Endothelial cell of umbilical vein (primary cell): ENCODE results near the gene SENP8. TPM values are rescaled to one million over a fixed set of nuclear protein-coding genes. Genes with fewer than 3 reads are reported as not detected.

Experiments used
- BruUV-seq: library from RNA; stranded (reverse); fragments of 400-500 nt; replicated peaks from 2 replicates; lab custom pipeline; 2021; lab: Mats Ljungman, UMichigan
- CTCF ChIA-PET: fragments of 300-600, 350-600 bp; sonication (Branson Sonifier 250); formaldehyde crosslinking; loops from one replicate; lab custom pipeline; 2021; ENCODE audit warnings: antibody characterized with exemption, inconsistent platforms; lab: Charles Lee
- POLR2A ChIA-PET: fragments of 300-600, 350-600 bp; sonication (Branson Sonifier 250); formaldehyde crosslinking; loops from one replicate; lab custom pipeline; 2021; ENCODE audit warnings: antibody characterized with exemption, inconsistent platforms; lab: Charles Lee
- DNase-seq: peaks from one replicate; pipeline ENCODE4 v3.0.0-alpha.2; 2011; ENCODE audit warnings: low read depth, low spot score
- FAIRE-seq: peaks from 2 replicates; lab custom pipeline; 2011; peaks lifted over from hg19 to GRCh38; lab: Jason Lieb, UNC
- H2AFZ ChIP-seq: 2 replicates; pipeline ENCODE4 v1.6.0; 2012; ENCODE audit warnings: low read depth, low read length, control low read depth, inconsistent platforms
- H3K27ac ChIP-seq: 2 replicates; pipeline ENCODE4 v1.5.1; 2011; ENCODE audit warnings: low read depth, mild to moderate bottlenecking, control low read depth, low read length, moderate library complexity; ENCODE audit not compliant: insufficient read depth
- H3K27me3 ChIP-seq, 2 experiments: 2 replicates each; pipeline versions ENCODE4 v1.6.0 to v1.6.1; 2011; ENCODE audit warnings: low read length in 2 of 2, mixed read lengths in 1 of 2; ENCODE audit not compliant: control insufficient read depth in 2 of 2, insufficient read depth in 2 of 2
- H3K36me3 ChIP-seq, 2 experiments: 2 replicates in 1 of 2; 3 replicates in 1 of 2; pipeline ENCODE4 v1.5.1; 2011; ENCODE audit warnings: low read length in 2 of 2, mild to moderate bottlenecking in 1 of 2, moderate library complexity in 1 of 2; ENCODE audit not compliant: control insufficient read depth in 2 of 2, insufficient read depth in 2 of 2; ENCODE audit errors: extremely low read depth in 1 of 2
- H3K4me1 ChIP-seq: 3 replicates; pipeline ENCODE4 v1.5.1; 2011; ENCODE audit warnings: mild to moderate bottlenecking, low read length; ENCODE audit not compliant: control insufficient read depth, insufficient read depth; ENCODE audit errors: extremely low read depth
- H3K4me2 ChIP-seq: 2 replicates; pipeline ENCODE4 v1.6.1; 2011; ENCODE audit warnings: low read length, control low read depth, mixed read lengths; ENCODE audit not compliant: insufficient read depth
- H3K4me3 ChIP-seq, 3 experiments: fragments of 200-600 bp in 1 of 3; sonication (generic), shearing (Covaris generic) in 1 of 3; replicated peaks in 1 of 3; 2 replicates each; pipeline ENCODE4 v1.5.1; 2011 to 2016; ENCODE audit warnings: control low read depth in 3 of 3, low read length in 3 of 3, mild to moderate bottlenecking in 2 of 3, inconsistent platforms in 1 of 3, low read depth in 1 of 3, moderate library complexity in 1 of 3; ENCODE audit not compliant: insufficient read depth in 1 of 3
- H3K79me2 ChIP-seq: 2 replicates; pipeline ENCODE4 v1.6.0; 2012; ENCODE audit warnings: low read length, inconsistent platforms; ENCODE audit not compliant: control insufficient read depth, insufficient read depth
- H3K9ac ChIP-seq: replicated peaks from 2 replicates; pipeline ENCODE3; 2011; ENCODE audit warnings: low read length, control low read depth; ENCODE audit not compliant: insufficient read depth; ENCODE audit errors: extremely low read depth
- H3K9me1 ChIP-seq: replicated peaks from 3 replicates; pipeline ENCODE4 v1.6.0; 2011; ENCODE audit warnings: mild to moderate bottlenecking, low read length; ENCODE audit not compliant: control insufficient read depth, insufficient read depth; ENCODE audit errors: extremely low read depth
- H3K9me3 ChIP-seq: replicated peaks from 2 replicates; pipeline ENCODE4 v1.5.1; 2012; ENCODE audit warnings: low read length, inconsistent platforms; ENCODE audit not compliant: control insufficient read depth, insufficient read depth
- H4K20me1 ChIP-seq: replicated peaks from 2 replicates; pipeline ENCODE3; 2011; ENCODE audit warnings: mild to moderate bottlenecking, low read length; ENCODE audit not compliant: control insufficient read depth, insufficient read depth; ENCODE audit errors: extremely low read depth
- EZH2 ChIP-seq: IDR thresholded peaks from 2 replicates; pipeline ENCODE4 v1.6.1; 2012; ENCODE audit warnings: borderline replicate concordance, low read depth, mild to moderate bottlenecking, moderate library complexity, low read length, inconsistent platforms; ENCODE audit not compliant: severe bottlenecking
- FOS ChIP-seq: IDR thresholded peaks from 2 replicates; pipeline ENCODE4 v1.6.1; 2011; ENCODE audit warnings: mild to moderate bottlenecking, low read length, moderate library complexity, borderline replicate concordance; ENCODE audit not compliant: insufficient read depth
- GATA2 ChIP-seq: IDR thresholded peaks from 2 replicates; pipeline ENCODE4 v1.7.0; 2011; ENCODE audit warnings: low read depth, mild to moderate bottlenecking, moderate library complexity, mixed read lengths, low read length; ENCODE audit not compliant: insufficient read length, insufficient read depth
- JUN ChIP-seq: IDR thresholded peaks from 2 replicates; pipeline ENCODE4 v1.6.1; 2011; ENCODE audit warnings: borderline replicate concordance, low read depth; ENCODE audit not compliant: insufficient read length, insufficient read depth
- MAX ChIP-seq: IDR thresholded peaks from 2 replicates; pipeline ENCODE4 v1.6.1; 2011; ENCODE audit not compliant: insufficient read depth, insufficient read length
- MYC ChIP-seq: IDR thresholded peaks from one replicate; pipeline ENCODE4 v1.6.1; 2011; ENCODE audit warnings: mild to moderate bottlenecking, low read depth, low read length
- POLR2A ChIP-seq: IDR thresholded peaks from 2 replicates; pipeline ENCODE4 v1.6.1; 2012; ENCODE audit warnings: low read depth, mild to moderate bottlenecking, control low read depth, low read length
- POLR2AphosphoS5 ChIP-seq: IDR thresholded peaks from 2 replicates; pipeline ENCODE4 v1.6.1; 2012; ENCODE audit warnings: low read depth, mild to moderate bottlenecking, control low read depth, low read length, moderate library complexity; ENCODE audit not compliant: insufficient read depth
- dilution Hi-C: fragments of 300-500 bp; cut with MboI; formaldehyde crosslinking; loops from one replicate; pipeline ENCODE4 v1.15.0; 2019; ENCODE audit warnings: low sequenced_read_pairs; ENCODE audit not compliant: extremely low pct_ligation_motif_present
- intact Hi-C: fragments of 100-400 bp; cut with micrococcal nuclease; formaldehyde crosslinking; loops from one replicate; pipeline ENCODE4 v1.10.0; 2022
- polyA plus RNA-seq, 4 experiments: library from polyadenylated mRNA; depleted of rRNA in 3 of 4; stranded (reverse) in 3 of 4; unstranded in 1 of 4; fragments of >200 nt; gene quantifications; 2 replicates each; pipeline versions ENCODE4 v1.2.1 to v1.2.3, GENCODE V29; 2011 to 2012; ENCODE audit warnings: missing spikeins in 1 of 4
- total RNA-seq: library from RNA; stranded (reverse); gene quantifications from 2 replicates; pipeline ENCODE4 v1.2.3, GENCODE V29; 2021
- TF ChIP-seq, protein P1 (sequence below), 2 donors: IDR thresholded peaks; 1 replicate in 1 of 2; 2 replicates in 1 of 2; pipeline ENCODE4 v1.5.1; 2011; ENCODE audit warnings: low read length in 2 of 2, mild to moderate bottlenecking in 2 of 2, moderate library complexity in 2 of 2, control low read depth in 1 of 2, inconsistent platforms in 1 of 2, low read depth in 1 of 2; ENCODE audit not compliant: insufficient read depth in 1 of 2; ENCODE audit errors: extremely low read depth in 1 of 2

Gene SENP8
- total and polyA plus RNA-seq, 2 donors (not counting 3 experiments of a cell fraction or from before 2014, with no cell fraction given) = 0.91 to 1.3 TPM

DNA sequence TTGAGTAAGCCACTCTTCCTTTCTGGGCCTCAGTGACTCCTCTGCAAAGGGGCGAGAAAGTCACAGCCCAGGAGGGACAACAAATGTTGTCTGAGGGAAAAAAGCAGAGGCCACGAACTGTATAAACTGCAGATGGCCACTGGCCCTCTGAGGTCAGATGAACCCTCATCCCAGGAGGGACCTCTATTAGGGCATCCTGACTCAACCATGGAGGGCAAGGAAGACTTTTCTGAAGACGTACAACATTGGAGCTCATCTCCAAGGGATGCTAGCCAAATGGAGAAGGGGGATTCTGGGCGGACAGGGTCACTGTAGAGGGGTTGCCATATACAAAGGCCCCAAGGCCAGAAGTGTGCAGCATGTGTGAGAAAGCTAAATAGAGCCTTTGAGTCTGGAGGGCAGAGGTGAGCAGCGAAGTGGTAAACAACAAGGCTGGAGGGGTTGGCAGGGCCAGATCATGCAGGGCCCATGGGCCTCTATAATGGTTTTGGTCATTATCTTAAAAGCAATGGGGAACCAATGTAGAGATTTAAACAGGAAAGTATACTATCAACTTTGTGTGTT is 62.6 kb downstream of the SENP8 start:
- TF ChIP-seq POLR2A = no peak
- no peak for TF ChIP-seq FOS
- no peak for TF ChIP-seq JUN
- TF ChIP-seq MAX = no peak
- TF ChIP-seq, protein P1, sequence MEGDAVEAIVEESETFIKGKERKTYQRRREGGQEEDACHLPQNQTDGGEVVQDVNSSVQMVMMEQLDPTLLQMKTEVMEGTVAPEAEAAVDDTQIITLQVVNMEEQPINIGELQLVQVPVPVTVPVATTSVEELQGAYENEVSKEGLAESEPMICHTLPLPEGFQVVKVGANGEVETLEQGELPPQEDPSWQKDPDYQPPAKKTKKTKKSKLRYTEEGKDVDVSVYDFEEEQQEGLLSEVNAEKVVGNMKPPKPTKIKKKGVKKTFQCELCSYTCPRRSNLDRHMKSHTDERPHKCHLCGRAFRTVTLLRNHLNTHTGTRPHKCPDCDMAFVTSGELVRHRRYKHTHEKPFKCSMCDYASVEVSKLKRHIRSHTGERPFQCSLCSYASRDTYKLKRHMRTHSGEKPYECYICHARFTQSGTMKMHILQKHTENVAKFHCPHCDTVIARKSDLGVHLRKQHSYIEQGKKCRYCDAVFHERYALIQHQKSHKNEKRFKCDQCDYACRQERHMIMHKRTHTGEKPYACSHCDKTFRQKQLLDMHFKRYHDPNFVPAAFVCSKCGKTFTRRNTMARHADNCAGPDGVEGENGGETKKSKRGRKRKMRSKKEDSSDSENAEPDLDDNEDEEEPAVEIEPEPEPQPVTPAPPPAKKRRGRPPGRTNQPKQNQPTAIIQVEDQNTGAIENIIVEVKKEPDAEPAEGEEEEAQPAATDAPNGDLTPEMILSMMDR (IDR thresholded peaks at IDR 0.05; ENCODE audit: extremely low read depth in 1 of 2, insufficient read depth in 1 of 2, low read depth in 1 of 2, low read length in 2 of 2) = no peak
- no peaks in the 10 kb centered on the region for H3K36me3 ChIP-seq
- DNase-seq (no peak), FAIRE-seq (no peak)
- H3K79me2 ChIP-seq = no peaks in the 10 kb centered on the region
- POLR2A ChIA-PET = no interaction called here
- dilution Hi-C loops = no loop called here
- no peak overlapping the region for H3K27ac ChIP-seq
- intact Hi-C loops = no loop called here
- H3K9ac ChIP-seq = no peak overlapping the region
- BruUV-seq = no TSS peak
- no peak overlapping the region for H2AFZ ChIP-seq
- H3K9me1 ChIP-seq = no peaks in the 10 kb centered on the region
- H4K20me1 ChIP-seq = no peaks in the 10 kb centered on the region
- H3K27me3 ChIP-seq = peaks cover 18 to 20% of the 10 kb centered on the region in 2 experiments
- H3K9me3 ChIP-seq = no peaks in the 10 kb centered on the region
- H3K4me1 ChIP-seq = no peaks in the 10 kb centered on the region
- no peak overlapping the region for H3K4me3 ChIP-seq
- no peak overlapping the region for H3K4me2 ChIP-seq
- CTCF ChIA-PET = no interaction called here

- Histone ChIP-seq H3K9me1 (no peaks in the 10 kb centered on the region), H3K9me3 (no peaks in the 10 kb centered on the region), H4K20me1 (no peaks in the 10 kb centered on the region), H3K27ac (no peak overlapping the region), H3K79me2 (no peaks in the 10 kb centered on the region), H3K4me2 (no peak overlapping the region), H3K4me3 (no peak overlapping the region), H3K36me3 (no peaks in the 10 kb centered on the region), H3K4me1 (no peaks in the 10 kb centered on the region), H3K9ac (no peak overlapping the region), H3K27me3 (peaks cover 18 to 20% of the 10 kb centered on the region in 2 experiments), H2AFZ (no peak overlapping the region)
- ChIA-PET CTCF (interaction anchor here (0.9 to 1.4 kb wide), 2 partner anchors 18 to 26 kb away, joined by 3 to 5 read pairs; no protein-coding TSS in a partner anchor), POLR2A (no interaction called here)
- DNase-seq (no peak), FAIRE-seq (no peak)
- intact Hi-C loops = no loop called here
- dilution Hi-C loops = no loop called here
- TF ChIP-seq EZH2 (no peak), JUN (no peak), POLR2A (no peak), MAX (no peak), GATA2 (no peak), POLR2AphosphoS5 (no peak), FOS (no peak), MYC (no peak)
- TF ChIP-seq, protein P1 (IDR thresholded peaks at IDR 0.05; ENCODE audit: extremely low read depth in 1 of 2, insufficient read depth in 1 of 2, low read depth in 1 of 2, low read length in 2 of 2) = no peak
- no TSS peak for BruUV-seq
These were observed 64.0 kb downstream of the SENP8 start for GRCh38 chr15:72182244-72182643.
